Natural killer cell (primary cell): Measurements from ENCODE around the gene IFT81. TPM values are rescaled to one million over a fixed set of nuclear protein-coding genes. Genes with fewer than 3 reads are reported as not detected.

Source experiments
- ATAC-seq, 3 donors: fragments of 150-1000 bp in 2 of 3; fragments of 200-7000 bp in 1 of 3; cut with Tn5 transposase; 1 replicate in 1 of 3; 2 replicates in 2 of 3; pipeline ENCODE4 v1.10.0; 2021; ENCODE audit warnings: mild to moderate bottlenecking in 2 of 3, moderate library complexity in 2 of 3
- DNase-seq, 2 donors: peaks; one replicate each; pipeline versions ENCODE4 v3.0.0 to v3.0.0-alpha.2; 2013 to 2021; ENCODE audit warnings: mixed read lengths in 1 of 2
- H3K27ac ChIP-seq: one replicate; pipeline ENCODE4 v1.5.1; 2013; ENCODE audit warnings: mild to moderate bottlenecking, low read length
- H3K27me3 ChIP-seq: one replicate; pipeline ENCODE4 v1.6.1; 2013; ENCODE audit warnings: low read length; ENCODE audit not compliant: control insufficient read depth, insufficient read depth
- H3K36me3 ChIP-seq: one replicate; pipeline ENCODE4 v1.6.1; 2013; ENCODE audit warnings: low read length; ENCODE audit not compliant: control insufficient read depth, insufficient read depth
- H3K4me1 ChIP-seq: one replicate; pipeline ENCODE4 v1.6.1; 2013; ENCODE audit warnings: low read length; ENCODE audit not compliant: control insufficient read depth, insufficient read depth
- H3K4me3 ChIP-seq: one replicate; pipeline ENCODE4 v1.5.1; 2013; ENCODE audit warnings: low read length
- H3K9me3 ChIP-seq: one replicate; pipeline ENCODE4 v1.6.1; 2013; ENCODE audit warnings: low read length; ENCODE audit not compliant: control insufficient read depth, insufficient read depth
- H3K27ac Mint-ChIP-seq, 2 donors: one replicate each; pipeline ENCODE4 v1.8.0; 2022; ENCODE audit warnings: mild to moderate bottlenecking in 2 of 2, mixed read lengths in 2 of 2, moderate library complexity in 1 of 2
- H3K27me3 Mint-ChIP-seq, 2 donors: one replicate each; pipeline ENCODE4 v1.8.0; 2022; ENCODE audit warnings: low read depth in 2 of 2, mixed read lengths in 2 of 2
- H3K36me3 Mint-ChIP-seq: one replicate; pipeline ENCODE4 v1.8.0; 2022; ENCODE audit warnings: mixed read lengths
- H3K4me1 Mint-ChIP-seq, 2 donors: one replicate each; pipeline ENCODE4 v1.8.0; 2022; ENCODE audit warnings: mixed read lengths in 2 of 2
- H3K4me3 Mint-ChIP-seq: one replicate; pipeline ENCODE4 v1.8.0; 2022; ENCODE audit warnings: mild to moderate bottlenecking, moderate library complexity, mixed read lengths
- H3K9me3 Mint-ChIP-seq, 2 donors: one replicate each; pipeline ENCODE4 v1.8.0; 2022; ENCODE audit warnings: mixed read lengths in 2 of 2
- WGBS: methylation state at CpG from one replicate; pipeline ENCODE4 v1.1.7; 2013; ENCODE audit warnings: missing lambda C conversion rate; ENCODE audit not compliant: insufficient coverage; 5-methylcytosine and 5-hydroxymethylcytosine counted together
- intact Hi-C: fragments of 100-400 bp; cut with micrococcal nuclease; formaldehyde crosslinking; loops from one replicate; pipeline ENCODE4 v1.14.2; 2022
- total RNA-seq, 4 donors: library from RNA; stranded (reverse); fragments of 120-200 nt in 1 of 4; gene quantifications; one replicate each; pipeline versions ENCODE4 v1.2.3 to v1.2.4, GENCODE V29; 2013 to 2022
- TF ChIP-seq, protein P1 (sequence below): fragments of 200-600 bp; IDR thresholded peaks from one replicate; pipeline ENCODE4 v1.8.0; 2022; ENCODE audit warnings: antibody characterized with exemption

The IFT81 gene
- total RNA-seq, 3 donors from 2014 or later (not counting 1 experiment from before 2014, with no cell fraction given): 0.61 to 1.4 (median 0.80) TPM

DNA sequence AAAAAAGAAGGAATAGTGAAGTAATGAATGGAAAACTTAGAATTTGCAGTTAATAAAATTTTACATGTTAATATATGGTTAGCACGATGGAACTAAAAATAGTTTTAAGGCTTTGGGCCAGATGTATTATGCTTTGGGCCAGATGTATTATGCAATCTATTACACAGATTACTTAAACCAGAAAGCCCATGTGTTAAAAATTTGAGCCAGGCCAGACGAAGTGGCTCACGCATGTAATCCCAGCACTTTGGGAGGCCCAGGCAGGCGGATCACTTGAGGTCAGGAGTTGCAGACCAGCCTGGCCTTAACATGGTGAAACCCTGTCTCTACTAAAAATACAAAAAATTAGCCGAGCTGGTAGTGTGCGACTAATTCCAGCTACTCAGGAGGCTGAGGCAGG, 17.2 kb downstream of the IFT81 start:
- H3K36me3 Mint-ChIP-seq: no peaks in the 10 kb centered on the region
- TF ChIP-seq, protein P1, sequence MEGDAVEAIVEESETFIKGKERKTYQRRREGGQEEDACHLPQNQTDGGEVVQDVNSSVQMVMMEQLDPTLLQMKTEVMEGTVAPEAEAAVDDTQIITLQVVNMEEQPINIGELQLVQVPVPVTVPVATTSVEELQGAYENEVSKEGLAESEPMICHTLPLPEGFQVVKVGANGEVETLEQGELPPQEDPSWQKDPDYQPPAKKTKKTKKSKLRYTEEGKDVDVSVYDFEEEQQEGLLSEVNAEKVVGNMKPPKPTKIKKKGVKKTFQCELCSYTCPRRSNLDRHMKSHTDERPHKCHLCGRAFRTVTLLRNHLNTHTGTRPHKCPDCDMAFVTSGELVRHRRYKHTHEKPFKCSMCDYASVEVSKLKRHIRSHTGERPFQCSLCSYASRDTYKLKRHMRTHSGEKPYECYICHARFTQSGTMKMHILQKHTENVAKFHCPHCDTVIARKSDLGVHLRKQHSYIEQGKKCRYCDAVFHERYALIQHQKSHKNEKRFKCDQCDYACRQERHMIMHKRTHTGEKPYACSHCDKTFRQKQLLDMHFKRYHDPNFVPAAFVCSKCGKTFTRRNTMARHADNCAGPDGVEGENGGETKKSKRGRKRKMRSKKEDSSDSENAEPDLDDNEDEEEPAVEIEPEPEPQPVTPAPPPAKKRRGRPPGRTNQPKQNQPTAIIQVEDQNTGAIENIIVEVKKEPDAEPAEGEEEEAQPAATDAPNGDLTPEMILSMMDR: no peak

DNA sequence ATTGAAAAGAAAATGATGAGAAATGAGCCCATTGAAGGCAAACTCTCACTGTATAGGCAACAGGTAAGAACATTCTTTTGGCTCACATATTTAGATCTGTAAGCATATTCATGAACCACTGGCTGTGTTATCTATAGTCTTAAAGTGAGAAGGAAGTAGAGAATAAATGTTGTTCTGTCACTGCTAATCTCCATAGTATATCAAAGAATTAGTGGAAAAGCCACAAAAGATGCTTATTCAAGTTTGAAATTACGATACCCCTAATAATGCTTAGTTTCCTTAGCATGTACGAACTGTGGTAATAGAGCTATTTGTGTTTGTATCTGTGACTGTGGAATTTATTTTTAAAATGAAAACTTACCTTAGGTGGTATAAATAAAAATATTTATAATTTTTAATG, 22.8 kb downstream of the IFT81 start:
- Histone ChIP-seq H3K27me3 (no peaks in the 10 kb centered on the region), H3K9me3 (no peaks in the 10 kb centered on the region), H3K4me1 (no peaks in the 10 kb centered on the region), H3K36me3 (no peaks in the 10 kb centered on the region), H3K27ac (no peak overlapping the region), H3K4me3 (no peak overlapping the region)
- intact Hi-C loops: no loop called here
- no peak overlapping the region for H3K27ac Mint-ChIP-seq
- no peaks in the 10 kb centered on the region for H3K27me3 Mint-ChIP-seq
- no peaks in the 10 kb centered on the region for H3K4me1 Mint-ChIP-seq
- no peaks in the 10 kb centered on the region for H3K36me3 Mint-ChIP-seq
- TF ChIP-seq, protein P1: no peak
- ATAC-seq (no peak), DNase-seq (no peak)
- H3K4me3 Mint-ChIP-seq: no peak overlapping the region
- no peaks in the 10 kb centered on the region for H3K9me3 Mint-ChIP-seq
- no CpG with 5 or more reads among the region's 2 CpGs for WGBS

More for the DNA sequence above, 17.2 kb downstream of the IFT81 start:
- no peaks in the 10 kb centered on the region for H3K9me3 ChIP-seq
- H3K27me3 Mint-ChIP-seq: no peaks in the 10 kb centered on the region
- no peak for ATAC-seq
- no peaks in the 10 kb centered on the region for H3K27me3 ChIP-seq
- H3K4me1 Mint-ChIP-seq: no peaks in the 10 kb centered on the region
- no peak overlapping the region for H3K4me3 Mint-ChIP-seq
- H3K4me3 ChIP-seq: no peak overlapping the region
- intact Hi-C loops: no loop called here
- H3K27ac Mint-ChIP-seq: no peak overlapping the region
- no peaks in the 10 kb centered on the region for H3K9me3 Mint-ChIP-seq
- WGBS: 93% methylated on average over 5 of the region's 6 CpGs
- DNase-seq: no peak
- H3K4me1 ChIP-seq: no peaks in the 10 kb centered on the region
- no peaks in the 10 kb centered on the region for H3K36me3 ChIP-seq
- no peak overlapping the region for H3K27ac ChIP-seq

DNA sequence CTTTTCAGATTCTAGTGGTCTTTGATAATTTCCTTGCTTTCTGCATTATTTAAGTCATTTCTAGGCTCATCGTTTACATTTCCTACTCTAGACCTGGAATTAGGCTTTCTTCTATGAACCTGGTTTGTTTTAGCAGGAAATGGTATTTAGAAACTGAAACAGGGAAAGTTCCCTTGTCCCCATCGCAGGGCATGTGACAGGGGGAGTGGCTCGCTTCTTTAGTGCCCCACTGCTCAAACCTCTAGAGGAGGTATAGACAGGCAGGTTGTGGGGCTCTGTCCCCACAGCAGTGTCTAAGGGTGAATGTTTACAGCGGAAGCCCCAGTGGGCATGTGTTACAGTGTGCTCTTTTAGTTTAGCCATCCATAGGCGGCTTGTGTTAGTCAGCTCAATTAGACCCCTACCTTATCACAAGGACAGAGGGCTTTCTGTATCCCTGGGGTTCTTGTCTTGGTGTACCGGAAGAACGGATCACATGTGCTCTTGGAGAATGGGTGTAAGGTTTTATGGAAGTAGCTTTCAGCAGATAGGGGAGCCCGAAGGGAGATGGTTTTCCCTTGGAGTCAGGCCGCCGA, 25.0 kb downstream of the IFT81 start:
- 78% methylated on average over 6 of the region's 10 CpGs for WGBS
- H3K36me3 ChIP-seq: no peaks in the 10 kb centered on the region
- Mint-ChIP-seq H3K36me3 (no peaks in the 10 kb centered on the region), H3K4me1 (no peaks in the 10 kb centered on the region), H3K9me3 (no peaks in the 10 kb centered on the region), H3K4me3 (no peak overlapping the region), H3K27me3 (no peaks in the 10 kb centered on the region), H3K27ac (no peak overlapping the region)
- H3K4me1 ChIP-seq: no peaks in the 10 kb centered on the region
- intact Hi-C loops: no loop called here
- H3K27me3 ChIP-seq: no peaks in the 10 kb centered on the region
- no peak for DNase-seq
- H3K27ac ChIP-seq: no peak overlapping the region
- TF ChIP-seq, protein P1: no peak
- H3K4me3 ChIP-seq: no peak overlapping the region
- no peaks in the 10 kb centered on the region for H3K9me3 ChIP-seq
- ATAC-seq: peak in 1 of 3 donors; percentile 48

DNA sequence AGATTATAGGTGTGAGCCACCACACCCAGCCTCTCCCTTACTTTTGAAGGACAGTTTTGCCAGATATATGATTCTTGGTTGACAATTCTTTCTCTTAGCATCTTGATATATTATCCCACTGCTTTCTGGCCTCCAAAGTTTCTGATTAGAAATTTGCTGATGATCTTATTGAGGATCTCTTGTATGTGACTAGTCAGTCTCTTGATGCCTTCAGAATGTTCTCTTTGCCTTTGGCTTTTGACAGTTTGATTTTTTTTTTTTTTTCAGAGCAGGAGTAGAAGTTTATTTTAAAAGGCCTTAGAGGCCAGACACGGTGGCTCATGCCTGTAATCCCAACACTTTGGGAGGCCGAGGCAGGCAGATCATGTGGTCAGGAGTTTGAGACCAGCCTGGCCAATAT, 32.6 kb downstream of the IFT81 start:
- intact Hi-C loops: no loop called here
- Mint-ChIP-seq H3K4me3 (no peak overlapping the region), H3K27me3 (no peaks in the 10 kb centered on the region), H3K4me1 (no peaks in the 10 kb centered on the region), H3K9me3 (peaks cover 4 to 7% of the 10 kb centered on the region in 2 donors), H3K36me3 (peaks cover 16% of the 10 kb centered on the region), H3K27ac (no peak overlapping the region)
- ATAC-seq (no peak), DNase-seq (no peak)
- Histone ChIP-seq H3K36me3 (no peaks in the 10 kb centered on the region), H3K27me3 (no peaks in the 10 kb centered on the region), H3K4me3 (no peak overlapping the region), H3K9me3 (peaks cover 13% of the 10 kb centered on the region), H3K27ac (no peak overlapping the region), H3K4me1 (no peaks in the 10 kb centered on the region)
- 94% methylated on average over 2 of the region's 2 CpGs for WGBS
- TF ChIP-seq, protein P1: no peak
